Gastrocnemius medialis (tissue), 4 donors: ENCODE measurements around the gene EYS.

Experiments
- POLR2A ChIP-seq, 2 donors: fragments of 450-650 bp; IDR thresholded peaks; one replicate each; pipeline ENCODE4 v1.6.1; 2017; ENCODE audit warnings: antibody characterized with exemption in 2 of 2, mild to moderate bottlenecking in 2 of 2, moderate library complexity in 2 of 2
- TF ChIP-seq, protein P1 (sequence below), 5 experiments: fragments of 450-650 bp in 3 of 5; fragments of 200-600 bp in 2 of 5; sonication (generic) in 2 of 5; IDR thresholded peaks in 4 of 5; conservative IDR thresholded peaks in 1 of 5; 1 replicate in 4 of 5; 2 replicates in 1 of 5; pipeline ENCODE4 v1.5.1; 2016 to 2019; ENCODE audit warnings: antibody characterized with exemption in 5 of 5, mild to moderate bottlenecking in 3 of 5, moderate library complexity in 3 of 5

GRCh38 chr6:64217721-64218620 lies 1489.1 kb downstream of the EYS start:
- TF ChIP-seq, protein P1, sequence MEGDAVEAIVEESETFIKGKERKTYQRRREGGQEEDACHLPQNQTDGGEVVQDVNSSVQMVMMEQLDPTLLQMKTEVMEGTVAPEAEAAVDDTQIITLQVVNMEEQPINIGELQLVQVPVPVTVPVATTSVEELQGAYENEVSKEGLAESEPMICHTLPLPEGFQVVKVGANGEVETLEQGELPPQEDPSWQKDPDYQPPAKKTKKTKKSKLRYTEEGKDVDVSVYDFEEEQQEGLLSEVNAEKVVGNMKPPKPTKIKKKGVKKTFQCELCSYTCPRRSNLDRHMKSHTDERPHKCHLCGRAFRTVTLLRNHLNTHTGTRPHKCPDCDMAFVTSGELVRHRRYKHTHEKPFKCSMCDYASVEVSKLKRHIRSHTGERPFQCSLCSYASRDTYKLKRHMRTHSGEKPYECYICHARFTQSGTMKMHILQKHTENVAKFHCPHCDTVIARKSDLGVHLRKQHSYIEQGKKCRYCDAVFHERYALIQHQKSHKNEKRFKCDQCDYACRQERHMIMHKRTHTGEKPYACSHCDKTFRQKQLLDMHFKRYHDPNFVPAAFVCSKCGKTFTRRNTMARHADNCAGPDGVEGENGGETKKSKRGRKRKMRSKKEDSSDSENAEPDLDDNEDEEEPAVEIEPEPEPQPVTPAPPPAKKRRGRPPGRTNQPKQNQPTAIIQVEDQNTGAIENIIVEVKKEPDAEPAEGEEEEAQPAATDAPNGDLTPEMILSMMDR (IDR thresholded peaks at IDR 0.05 in 4 of 5, conservative IDR thresholded peaks at IDR 0.05 in 1 of 5), result no peak
- TF ChIP-seq POLR2A (IDR thresholded peaks at IDR 0.05), result no peak
